DLD1 (cell line): ENCODE data around the gene LZIC.

Experiments
- in situ Hi-C: cut with HindIII; loops from 2 replicates; pipeline ENCODE4 v1.10.0; 2017; ENCODE audit warnings: low sequenced_read_pairs

The LZIC gene

DNA sequence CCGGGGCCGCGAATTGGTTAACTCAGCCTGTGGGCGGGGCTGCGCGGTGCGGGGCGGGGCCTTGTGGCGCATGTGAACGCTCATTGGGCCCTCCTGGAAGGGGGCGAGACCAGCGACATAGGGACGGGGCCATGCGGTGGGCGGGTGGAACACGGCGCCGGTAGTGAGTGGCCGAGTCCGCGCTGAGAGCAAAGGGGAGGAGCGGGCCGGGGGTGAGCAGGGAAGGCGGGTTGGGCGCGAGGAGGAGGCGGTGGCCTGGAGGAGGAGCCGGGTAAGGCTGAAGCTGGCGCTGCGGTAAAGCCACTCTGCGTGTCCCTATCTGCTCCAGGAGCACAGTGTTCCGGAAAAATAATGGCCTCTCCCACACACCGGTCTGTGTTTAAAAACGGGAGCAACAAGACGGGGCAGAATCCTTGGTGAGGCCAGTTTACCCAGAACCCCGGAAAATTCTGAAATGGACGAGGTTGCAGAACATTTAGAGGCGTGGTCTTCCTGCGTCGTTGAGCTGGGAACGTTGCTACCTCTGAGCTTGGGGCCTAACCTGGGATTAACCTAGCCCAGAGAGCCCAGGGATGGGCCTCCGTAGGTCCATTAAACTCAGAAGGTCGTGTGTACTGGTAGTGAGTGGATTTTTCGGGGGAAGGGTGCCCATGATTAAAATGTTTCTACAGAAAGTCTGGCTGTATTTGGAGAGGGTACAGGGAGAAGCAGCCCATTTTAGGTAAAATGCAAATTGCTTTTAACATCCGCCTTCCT is 32.6 kb downstream of the LZIC start:
- in situ Hi-C loops: no loop called here

- in situ Hi-C loops: no loop called here
Measured at GRCh38 chr1:9910076-9910422, 33.1 kb downstream of the LZIC start, which contains the start of gene CTNNBIP1. CTNNBIP1 (minus strand) TSS chr1:9910269; CDS start chr1:9872064, 38,205 bp downstream.

GRCh38 chr1:9909234-9910046 is 33.8 kb downstream of the LZIC start:
- in situ Hi-C loops: no loop called here

DNA sequence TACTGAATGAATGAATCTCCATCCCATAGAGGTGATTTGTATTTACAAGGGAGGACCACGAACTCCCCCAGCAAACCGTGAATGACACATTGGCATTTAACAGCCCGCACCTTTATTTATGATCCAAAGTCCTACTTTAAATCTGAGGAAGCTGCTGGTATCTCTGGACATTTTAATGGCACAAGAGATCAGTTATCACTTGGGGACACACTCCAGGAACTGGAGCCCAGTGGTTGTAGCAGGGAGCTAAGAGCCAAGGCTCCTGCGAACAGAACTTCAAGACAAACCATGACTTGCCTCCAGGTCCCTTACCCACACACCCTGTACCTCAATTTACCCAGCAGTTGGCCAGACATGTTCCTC is 34.3 kb downstream of the LZIC start:
- in situ Hi-C loops: no loop called here

DNA sequence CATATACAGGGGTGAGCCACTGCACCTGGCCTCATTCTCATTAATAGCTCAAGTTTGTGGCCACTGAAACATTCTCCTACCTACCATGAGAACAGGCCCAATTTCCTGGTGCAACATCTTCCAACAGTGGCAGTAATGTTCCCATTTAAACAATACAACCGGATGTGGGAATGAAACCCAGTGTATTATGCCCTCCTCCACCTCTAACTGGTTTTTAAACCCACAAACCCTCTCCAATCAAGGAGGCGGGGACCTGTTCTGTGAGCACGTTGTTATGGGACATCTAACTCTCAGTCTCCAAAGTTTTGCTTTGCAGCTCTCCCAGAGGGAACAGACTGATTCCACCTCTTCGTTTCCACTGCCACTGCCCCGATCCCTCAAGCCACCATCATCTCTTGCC is 35.8 kb downstream of the LZIC start:
- in situ Hi-C loops: no loop called here

DNA sequence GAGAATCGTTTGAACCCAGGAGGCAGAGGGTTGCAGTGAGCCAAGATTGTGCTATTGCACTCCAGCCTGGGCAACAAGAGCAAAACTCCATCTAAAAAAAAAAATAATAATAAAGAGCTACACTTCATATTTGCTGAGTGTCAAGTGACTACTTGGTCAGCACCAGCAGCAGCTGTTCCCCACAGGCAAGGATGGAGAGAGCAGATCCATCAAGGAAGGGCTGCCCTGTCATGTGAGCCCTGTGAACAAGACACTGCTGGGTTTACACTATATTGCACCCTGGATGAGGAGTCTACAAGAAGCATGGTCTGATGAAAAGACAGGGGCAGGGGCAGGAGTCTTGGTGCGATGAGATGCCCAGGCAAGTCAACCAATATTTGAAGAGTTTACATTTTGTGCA is 36.7 kb downstream of the LZIC start:
- in situ Hi-C loops: no loop called here

GRCh38 chr1:9905010-9905409 is 38.2 kb downstream of the LZIC start:
- in situ Hi-C loops: no loop called here

GRCh38 chr1:9904596-9904995 is 38.6 kb downstream of the LZIC start:
- in situ Hi-C loops: no loop called here

DNA sequence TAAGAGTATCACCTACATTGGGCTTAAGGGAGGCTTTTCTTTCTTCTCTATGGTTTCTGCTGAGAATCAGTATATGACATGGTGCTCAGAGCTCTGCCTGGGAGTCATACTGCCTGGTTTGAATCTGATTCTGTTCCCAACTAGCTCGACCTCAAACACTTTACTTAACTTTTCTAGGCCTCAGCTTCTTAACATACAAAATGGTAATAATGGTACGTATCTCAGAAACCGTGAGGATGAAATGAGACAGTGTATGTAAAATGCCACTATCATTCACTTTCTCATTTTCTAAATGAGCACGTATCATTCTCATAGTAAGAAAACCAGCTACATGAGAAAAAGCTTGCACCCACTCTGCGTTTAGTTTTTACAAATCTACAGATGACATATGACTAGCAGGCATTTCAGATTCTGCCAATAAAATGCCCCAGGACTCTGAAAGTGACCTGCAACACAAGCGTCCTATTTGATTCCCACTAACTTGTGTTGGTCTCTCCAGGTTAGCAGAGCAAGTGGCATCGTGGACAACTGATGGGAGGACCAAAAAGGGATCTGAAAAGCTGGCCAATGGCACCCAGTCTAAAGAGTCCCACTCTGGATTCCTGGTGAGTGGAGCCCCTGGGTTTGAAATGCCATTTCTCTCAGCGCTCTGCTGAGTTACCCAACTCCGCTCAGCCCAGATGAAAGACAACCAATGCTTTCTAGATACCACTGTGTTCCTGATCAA is 39.2 kb downstream of the LZIC start:
- in situ Hi-C loops: no loop called here

DNA sequence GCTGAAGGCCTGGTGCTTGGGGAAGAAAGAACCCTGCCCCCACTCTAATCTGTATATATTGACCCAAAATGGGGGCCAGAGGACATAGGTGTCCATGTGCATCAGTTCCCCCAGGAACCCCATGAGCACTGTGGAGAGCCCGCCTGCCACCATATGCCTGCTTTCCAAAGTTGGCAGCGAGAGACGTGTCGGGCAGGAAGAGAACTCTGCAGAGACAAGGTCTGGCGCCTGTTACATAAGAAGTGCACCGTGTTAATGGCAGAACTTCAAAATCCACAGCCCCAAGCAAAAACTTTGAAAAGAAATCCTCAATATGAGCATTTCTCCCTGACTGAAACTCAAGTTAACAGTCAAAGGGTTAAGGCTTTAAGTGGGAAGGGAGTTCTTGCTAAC is 41.1 kb downstream of the LZIC start:
- in situ Hi-C loops: no loop called here

DNA sequence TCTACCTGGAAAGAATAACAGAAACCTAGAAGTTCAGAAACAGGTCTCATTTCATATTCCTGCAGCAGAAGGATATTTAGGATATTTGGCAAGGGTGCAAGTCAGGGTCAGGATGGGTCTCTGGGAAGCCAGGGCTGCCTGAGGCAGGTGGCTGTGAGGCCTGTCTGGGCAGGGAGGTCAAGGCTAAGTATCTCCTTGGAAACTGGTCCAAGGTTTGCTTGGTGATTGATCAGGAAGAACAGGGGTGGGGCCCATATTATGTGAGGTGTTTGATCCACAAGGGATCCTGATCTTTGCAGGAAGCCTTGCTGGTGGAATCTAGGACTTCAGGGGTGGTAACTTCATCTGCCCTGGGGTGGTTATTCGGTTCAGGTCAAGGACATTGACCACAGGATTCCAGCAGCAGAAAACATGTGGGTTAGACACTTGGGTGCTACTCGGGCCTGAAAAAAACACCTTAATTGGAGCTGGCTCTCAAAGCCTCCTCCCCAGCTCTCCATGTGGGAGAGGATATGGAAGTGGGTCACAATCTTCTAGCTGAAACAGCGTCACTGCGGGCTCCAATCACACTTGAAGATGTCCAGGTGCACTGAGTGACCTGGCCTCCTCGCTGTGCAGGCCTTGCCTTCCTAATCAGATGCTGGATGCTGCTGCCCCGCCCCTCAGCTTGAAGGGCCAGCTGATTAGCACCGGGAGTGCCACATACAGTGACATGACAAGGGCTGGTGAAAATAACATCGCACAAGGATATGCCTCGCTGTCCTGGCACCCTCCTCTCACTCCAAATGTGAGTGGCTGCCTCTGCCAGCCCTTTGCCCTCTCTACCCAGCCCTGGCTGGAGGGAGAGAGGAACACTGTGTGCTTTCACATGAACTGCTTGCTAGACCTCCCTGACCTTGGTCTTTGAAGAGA is 41.8 kb downstream of the LZIC start:
- in situ Hi-C loops: no loop called here

DNA sequence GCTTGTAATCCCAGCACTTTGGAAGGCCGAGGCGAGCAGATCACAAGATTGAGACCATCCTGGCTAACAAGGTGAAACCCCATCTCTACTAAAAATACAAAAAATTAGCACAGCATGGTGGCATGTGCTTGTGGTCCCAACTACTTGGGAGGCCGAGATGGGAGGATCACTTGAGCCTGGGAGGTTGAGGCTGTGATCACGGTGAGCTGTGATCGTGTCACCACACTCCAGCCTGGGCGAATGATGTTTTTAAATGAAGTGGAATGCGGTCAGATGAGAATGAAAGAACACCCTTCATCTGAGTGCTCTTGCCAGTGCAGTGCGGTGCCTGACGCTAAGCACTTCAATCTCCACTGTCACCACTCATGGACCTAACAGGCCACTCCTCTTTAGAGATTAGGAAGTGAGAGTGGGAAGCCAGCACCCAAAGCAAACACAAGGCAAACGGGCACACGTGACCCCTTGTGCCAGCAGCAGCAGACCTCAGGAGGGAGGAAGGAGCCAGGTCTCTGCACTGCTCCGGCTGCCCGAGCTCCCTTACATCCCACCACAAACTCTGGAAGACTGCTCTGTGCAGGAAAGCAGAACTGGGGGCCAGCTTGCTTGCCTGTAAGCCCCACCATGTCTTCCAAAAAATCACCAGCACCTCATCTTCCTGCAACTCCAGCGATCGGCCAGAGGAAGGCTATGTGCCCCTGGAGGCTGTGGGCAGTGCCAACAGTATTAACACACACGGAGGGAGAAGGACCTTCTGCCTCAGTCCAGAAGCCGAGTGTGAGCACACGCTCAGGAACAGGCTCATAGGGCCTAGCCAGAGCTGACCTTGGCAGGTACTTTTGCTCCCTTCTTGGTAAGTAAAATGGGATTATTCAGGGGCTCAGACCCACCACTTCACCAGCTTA is 42.8 kb downstream of the LZIC start:
- in situ Hi-C loops: no loop called here

DNA sequence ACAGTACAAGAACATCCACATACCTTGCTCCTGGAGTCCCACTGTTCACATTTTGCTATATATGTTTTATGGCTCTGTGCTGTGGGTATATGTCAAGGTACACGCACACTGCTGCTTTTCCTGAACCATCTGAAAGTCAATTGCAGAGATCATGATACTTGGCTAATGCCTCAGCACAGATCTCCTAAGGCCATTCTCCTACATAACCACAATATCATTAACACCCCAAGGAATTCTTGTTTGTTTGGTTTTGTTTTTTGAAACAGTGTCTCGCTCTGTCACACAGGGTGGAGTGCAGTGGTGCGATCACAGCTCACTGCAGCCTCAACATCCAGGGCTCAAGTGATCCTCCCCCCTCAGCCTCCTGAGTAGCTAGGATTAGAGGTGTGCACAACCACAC is 49.1 kb downstream of the LZIC start:
- in situ Hi-C loops: loop anchor here (25.0 kb wide), 1 partner anchor 107 kb away; no protein-coding TSS in a partner anchor

DNA sequence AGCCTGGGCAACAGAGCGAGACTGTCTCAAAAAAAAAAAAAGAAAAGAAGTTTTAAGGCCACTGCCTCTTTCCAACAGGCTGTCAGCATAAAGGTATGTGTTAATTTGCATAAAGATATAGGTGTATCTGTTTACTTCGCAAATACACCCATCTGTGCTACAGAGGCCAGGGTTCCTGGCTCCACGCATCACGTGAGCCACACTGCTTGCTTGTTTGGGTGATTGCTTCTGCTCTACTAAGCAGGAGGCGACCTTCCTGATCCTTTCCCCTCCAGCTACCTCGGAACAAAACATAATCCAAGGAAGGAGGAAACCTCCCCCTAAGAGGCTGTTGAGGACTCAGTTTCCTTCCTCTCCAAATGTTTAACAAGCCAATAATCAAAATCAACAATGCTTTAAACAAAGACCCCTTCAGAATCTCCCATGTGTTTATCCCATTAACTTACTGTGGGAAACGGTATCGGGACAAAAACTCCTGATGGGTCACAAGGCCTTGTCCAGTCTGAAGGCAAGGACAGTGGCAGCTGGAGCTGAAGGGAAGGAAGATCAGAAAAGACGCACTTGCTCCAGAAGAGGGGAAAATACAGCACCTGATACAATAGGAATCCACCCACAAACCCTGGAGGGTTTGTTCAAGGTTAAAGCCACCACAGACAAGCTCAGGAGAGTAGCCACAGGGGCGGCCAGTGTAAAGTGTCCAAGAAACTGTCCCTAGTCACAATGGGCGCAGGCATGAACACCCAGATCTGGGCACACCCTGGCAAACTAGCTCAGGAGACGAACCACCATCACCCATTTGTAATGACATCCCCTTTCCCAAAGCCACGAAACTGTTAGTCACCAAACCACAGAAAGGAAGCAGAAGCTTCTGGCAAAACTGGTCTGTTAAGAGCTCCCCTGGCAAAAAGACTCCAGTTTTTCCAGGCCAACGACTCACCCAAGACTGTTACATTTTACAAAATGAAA is 50.3 kb downstream of the LZIC start:
- in situ Hi-C loops: loop anchor here (25.0 kb wide), 1 partner anchor 106 kb away; no protein-coding TSS in a partner anchor

- in situ Hi-C loops: loop anchor here (25.0 kb wide), 1 partner anchor 104 kb away; no protein-coding TSS in a partner anchor
Measured at GRCh38 chr1:9891207-9891606, 52.0 kb downstream of the LZIC start.

- in situ Hi-C loops: loop anchor here (25.0 kb wide), 1 partner anchor 103 kb away; no protein-coding TSS in a partner anchor
Measured at GRCh38 chr1:9890224-9890731, 52.9 kb downstream of the LZIC start.

- in situ Hi-C loops: loop anchor here (25.0 kb wide), 1 partner anchor 102 kb away; no protein-coding TSS in a partner anchor
Measured at GRCh38 chr1:9889411-9889810, 53.8 kb downstream of the LZIC start.

DNA sequence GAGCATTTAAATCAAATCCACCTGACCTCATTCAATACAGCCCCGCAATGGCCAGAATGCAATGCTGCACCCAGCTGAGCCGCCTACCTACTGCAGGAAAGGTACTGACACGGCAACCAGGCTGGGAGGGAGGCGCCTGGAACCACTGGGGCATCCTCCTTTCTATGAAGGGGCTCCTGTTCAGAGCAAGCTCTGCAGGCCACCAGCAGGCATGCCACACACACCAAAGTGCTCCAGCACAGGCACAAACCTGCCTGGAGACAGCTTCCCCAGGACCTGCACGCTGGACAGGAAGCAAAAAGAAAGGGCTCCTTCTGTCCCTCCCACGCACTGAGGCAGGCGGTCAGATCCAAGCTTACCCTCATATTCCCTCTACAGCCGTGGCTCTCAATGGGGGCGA is 54.3 kb downstream of the LZIC start:
- in situ Hi-C loops: loop anchor here (25.0 kb wide), 1 partner anchor 102 kb away; no protein-coding TSS in a partner anchor
